SK-MEL-5 (cell line): ENCODE results near the gene FRRS1L. TPM values are rescaled to one million over a fixed set of nuclear protein-coding genes. Genes with fewer than 3 reads are reported as not detected.
A peak's percentile ranks its signal among the peaks of the same experiment; 100 is the strongest.

Source experiments
- DNase-seq: peaks from one replicate; pipeline ENCODE4 v3.0.0-alpha.2; 2016; ENCODE audit warnings: low read depth, low spot score
- in situ Hi-C: cut with HindIII; loops from 2 replicates; pipeline ENCODE4 v1.10.0; 2016; ENCODE audit warnings: low sequenced_read_pairs, high pct_unique_total_duplicates, low pct_unique_long_range_greater_than_20kb
- small RNA-seq, 2 experiments: library from RNA; depleted of rRNA; stranded (forward); fragments of <200 nt; gene quantifications; one replicate each; pipeline ENCODE3, GENCODE V24; 2014
- total RNA-seq: library from RNA; depleted of rRNA; stranded (reverse); fragments of >200 nt; shearing (Covaris generic); gene quantifications from 2 replicates; pipeline ENCODE4 v1.2.3, GENCODE V29; 2014; rRNA removed

Gene FRRS1L
- total RNA-seq, 1 experiment from 2014 or later: 0.03 TPM

DNA sequence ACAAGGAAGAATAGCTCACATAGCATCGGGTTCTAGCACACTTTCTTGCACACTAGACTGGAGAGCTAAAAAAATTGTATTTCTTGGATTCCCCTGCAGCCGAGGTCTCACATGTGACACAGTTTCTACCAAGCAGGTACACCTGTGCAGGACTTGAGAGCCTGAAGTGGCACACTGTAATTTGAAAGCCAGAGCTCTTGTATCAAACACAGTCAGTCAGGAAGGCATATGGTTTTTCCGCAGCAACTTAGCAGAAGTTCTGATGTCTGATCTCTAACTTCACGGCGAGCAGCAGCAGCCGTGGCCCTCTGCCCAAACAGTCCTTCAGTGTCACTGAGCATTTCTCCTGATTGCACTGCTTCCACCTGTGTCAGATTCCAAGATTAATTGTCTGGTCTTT, 72.8 kb downstream of the FRRS1L start:
- in situ Hi-C loops: no loop called here
- no peak for DNase-seq

DNA sequence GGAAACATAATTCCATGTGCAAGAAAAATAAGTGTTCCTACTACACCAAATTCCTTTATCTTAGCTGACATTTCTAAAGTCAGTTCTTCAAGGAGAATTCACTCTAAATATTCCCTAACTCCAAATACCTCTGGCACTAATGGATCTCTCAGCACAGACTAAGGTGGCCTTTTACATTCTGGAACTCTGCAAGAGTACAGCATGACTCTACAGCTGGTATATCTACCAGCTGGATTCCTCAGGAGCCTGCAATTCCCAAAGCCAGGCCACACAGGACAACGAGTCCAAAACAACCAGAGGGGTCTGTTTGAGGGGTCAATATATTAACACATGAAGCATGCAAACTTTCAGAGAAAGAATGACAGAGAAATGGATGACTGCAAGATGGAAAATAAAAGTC, 74.5 kb downstream of the FRRS1L start:
- no peak for DNase-seq
- in situ Hi-C loops: no loop called here

DNA sequence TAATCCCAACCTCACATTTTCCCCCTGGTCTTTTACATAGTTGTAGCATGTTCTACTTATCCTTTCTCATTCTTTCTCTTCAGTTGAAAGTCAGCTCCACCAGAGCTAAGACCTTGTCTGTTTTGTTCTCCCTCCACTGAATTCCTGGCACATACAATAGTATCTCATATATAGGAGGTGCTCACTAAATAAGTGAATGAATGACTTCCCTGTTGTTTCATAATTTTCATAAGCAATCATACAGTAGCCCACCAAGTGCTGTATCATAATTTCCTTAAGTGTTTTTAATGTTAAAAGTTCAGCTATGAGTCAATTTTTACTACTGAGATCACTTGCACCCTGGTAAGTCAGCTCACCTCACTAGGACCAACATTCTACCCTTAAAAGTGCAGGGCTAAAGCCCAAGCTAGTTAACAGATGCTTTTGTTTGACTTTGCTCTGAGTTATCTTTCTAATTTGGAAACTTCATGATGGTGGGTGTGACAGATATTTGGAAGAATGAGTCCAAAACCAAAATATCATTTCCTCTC, 74.9 kb downstream of the FRRS1L start:
- no peak for DNase-seq
- in situ Hi-C loops: no loop called here

DNA sequence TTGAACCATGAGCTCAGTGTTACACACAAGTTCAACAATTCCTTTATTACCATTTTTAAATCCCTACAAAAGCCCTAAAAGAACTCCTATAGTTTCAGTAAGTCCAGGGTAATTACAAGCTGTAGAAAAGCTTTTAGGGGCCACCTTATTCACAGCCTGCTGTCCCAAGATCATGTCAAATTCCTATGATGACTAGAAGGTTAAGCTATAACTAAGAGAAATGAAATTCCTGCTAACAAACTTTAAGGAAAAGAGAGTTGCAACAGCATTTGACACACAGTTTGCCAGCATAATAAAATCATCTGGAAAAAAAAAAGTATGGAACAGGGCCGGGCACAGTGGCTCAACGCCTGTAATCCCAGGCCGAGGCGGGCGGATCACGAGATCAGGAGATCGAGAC, 78.8 kb downstream of the FRRS1L start:
- no peak for DNase-seq
- in situ Hi-C loops: no loop called here

DNA sequence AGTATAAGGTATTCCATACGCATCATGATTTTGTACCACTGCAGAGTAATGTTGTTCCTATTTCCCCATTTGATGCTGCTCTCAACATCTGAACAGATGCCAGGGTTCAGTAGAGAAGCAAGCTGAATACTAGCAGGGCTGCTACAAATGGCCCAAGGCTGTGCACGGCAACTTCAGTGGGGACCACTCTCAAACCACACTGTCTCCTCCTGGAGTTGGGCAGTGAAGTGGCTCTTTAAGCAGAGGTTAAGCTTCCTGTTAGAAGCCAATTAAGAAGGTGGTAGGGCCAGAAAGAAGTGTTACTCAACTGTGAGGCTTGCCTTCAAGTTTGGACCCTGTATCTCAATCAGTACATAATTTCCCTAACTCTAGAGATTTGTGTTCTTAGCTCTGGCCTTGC, 79.3 kb downstream of the FRRS1L start:
- in situ Hi-C loops: no loop called here
- no peak for DNase-seq

DNA sequence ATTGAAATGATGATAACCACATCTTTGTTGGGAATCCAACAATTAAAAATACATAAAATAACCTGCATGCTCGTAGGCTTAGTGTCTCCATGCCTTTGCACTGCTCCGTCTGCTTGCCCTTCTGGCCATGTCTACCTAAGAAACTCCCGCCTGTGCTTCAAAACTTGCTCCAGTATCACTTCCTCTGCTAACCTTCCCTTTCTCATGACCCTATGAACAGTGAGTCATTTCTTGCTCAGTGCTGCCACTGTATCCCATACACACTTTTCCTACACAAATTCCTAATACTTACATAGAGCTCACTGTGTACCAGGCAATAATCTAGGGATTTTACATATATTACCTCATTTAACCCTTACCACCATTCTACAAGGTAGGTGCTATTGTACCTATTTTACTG, 80.8 kb downstream of the FRRS1L start:
- in situ Hi-C loops: no loop called here
- DNase-seq: peak; percentile 35

DNA sequence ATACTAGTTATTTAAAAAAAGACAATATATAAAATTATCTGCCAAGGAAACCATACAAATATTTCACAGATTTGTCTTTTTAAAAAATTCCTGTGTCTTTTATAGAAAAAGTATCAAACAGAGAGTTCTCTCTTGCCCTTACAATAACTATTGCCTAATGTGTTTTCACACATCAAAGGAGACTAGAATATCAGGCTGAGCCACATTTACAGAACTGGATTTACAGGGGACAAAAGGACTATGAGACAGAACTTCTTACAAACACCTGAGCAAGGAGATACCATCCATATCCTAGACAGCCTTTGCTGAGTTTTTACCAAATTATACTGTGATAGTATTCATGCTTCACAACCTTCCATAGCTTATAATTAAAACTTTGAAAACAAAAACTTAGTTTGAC, 81.5 kb downstream of the FRRS1L start:
- in situ Hi-C loops: no loop called here

DNA sequence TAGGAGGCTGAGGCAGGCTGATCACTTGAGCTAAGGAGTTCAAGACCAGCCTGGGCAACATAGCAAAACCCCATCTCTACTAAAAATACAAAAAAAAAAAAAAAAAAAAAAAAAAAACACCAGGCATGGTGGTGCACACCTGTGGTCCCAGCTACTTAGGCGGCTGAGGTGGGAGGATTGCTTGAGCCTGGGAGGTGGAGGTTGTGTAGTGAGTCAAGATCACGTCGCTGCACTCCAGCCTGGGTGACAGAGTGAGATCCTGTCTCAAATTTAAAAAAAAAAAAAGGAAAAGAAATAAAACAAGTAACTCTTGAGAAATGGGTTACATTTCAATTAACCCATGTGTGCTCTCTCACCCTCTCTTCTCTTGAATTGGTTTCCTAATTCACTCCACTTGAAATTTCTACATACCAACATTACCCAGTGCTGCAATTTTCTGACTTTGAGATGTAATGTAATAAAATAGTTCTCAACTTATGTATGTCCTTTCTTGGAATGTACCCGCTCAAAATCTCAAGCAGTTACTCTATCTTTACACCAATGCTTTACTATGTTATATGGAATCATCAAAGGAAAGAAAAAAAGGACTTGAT, 83.1 kb downstream of the FRRS1L start:
- no peak for DNase-seq
- in situ Hi-C loops: no loop called here

More for the DNA sequence above, 81.5 kb downstream of the FRRS1L start:
- DNase-seq: no peak

DNA sequence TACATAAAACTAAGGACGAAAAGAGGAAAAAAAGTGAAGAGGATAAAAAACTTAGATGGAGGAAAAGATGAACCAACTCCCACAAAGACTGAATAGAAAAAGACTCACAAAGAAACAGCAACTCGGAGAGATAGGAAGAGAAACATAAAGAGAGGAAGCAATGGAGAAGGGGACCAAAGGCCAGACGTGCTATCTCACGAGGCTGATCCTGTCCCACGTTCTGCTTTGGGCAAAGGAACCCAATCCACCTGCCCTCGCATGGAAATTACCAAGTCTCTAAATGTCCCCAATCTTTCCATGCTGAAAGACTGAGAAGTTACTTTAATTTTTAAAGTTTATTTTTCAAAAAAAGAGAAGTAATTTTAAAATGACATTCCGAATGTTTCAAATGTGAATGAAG, 83.9 kb downstream of the FRRS1L start:
- in situ Hi-C loops: no loop called here
- no peak for DNase-seq

DNA sequence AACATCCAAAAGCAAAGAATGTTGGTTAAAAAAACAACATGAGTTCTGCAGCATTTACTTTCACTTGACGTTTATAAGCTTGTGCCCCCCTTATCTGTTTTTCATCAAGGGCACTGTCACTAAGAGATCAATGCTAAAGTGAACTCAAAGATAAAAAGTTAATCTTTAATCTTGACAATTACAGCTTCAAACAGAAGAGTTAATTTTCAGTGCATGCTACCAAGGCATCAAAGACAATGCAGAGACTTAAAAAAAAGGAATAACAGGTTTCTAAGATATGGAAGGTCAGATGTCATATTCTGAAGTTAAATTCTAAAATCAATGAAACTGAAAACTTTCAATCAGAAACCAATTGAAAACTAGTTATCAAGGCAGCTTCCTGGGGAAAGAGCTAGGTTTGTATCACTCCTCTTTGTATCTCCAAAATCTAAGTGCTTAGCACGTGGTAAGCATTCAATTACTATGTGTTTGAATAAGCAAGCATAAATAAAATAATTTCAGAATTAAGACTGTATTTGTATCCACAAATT, 84.9 kb downstream of the FRRS1L start:
- in situ Hi-C loops: no loop called here
- DNase-seq: no peak

Small RNA genes lying within 50 kb of the gene (small RNA-seq; reads per million reads assigned to genes)
- gene RNU6-984P: 0 reads per million in 2 experiments

Other genes with a start within 250 kb of the FRRS1L start
- 38.7 and 39.2 TPM in 2 replicates for gene ELP1, start 233.1 kb downstream of the FRRS1L start, total RNA-seq
- 11.8 and 14.1 TPM in 2 replicates for gene ABITRAM, start 232.8 kb downstream of the FRRS1L start, total RNA-seq
- 58.8 and 61.6 TPM in 2 replicates for gene CTNNAL1, start 153.8 kb downstream of the FRRS1L start, total RNA-seq
- gene TMEM245, start 47.3 kb downstream of the FRRS1L start, total RNA-seq: 52.3 and 60.0 TPM in 2 replicates
- gene EPB41L4B, start 153.8 kb upstream of the FRRS1L start, total RNA-seq: 0.55 and 0.85 TPM in 2 replicates